Eye (tissue), 1 donor: ENCODE results near the gene RAD51B.
"Not testable (repeated sequence)": the region's sequence is repeated elsewhere in the genome, so short reads cannot be mapped to it uniquely, and the experiment has no call there.

Experiments
- DNase-seq: peaks from one replicate; pipeline ENCODE4 v3.0.0-alpha.2; 2015

The RAD51B gene

GRCh38 chr14:67951529-67952135 lies 132.1 kb downstream of the RAD51B start:
- DNase-seq: no peak

GRCh38 chr14:67952381-67952780 lies 132.8 kb downstream of the RAD51B start:
- DNase-seq: no peak

- DNase-seq: no peak
These were observed 133.2 kb downstream of the RAD51B start for GRCh38 chr14:67952786-67953185.

GRCh38 chr14:67955261-67955660 lies 135.7 kb downstream of the RAD51B start:
- no peak for DNase-seq

GRCh38 chr14:67957946-67958345 lies 138.4 kb downstream of the RAD51B start:
- DNase-seq: no peak

- DNase-seq: no peak
These were observed 142.1 kb downstream of the RAD51B start for GRCh38 chr14:67961676-67962075.

- no peak for DNase-seq
These were observed 142.7 kb downstream of the RAD51B start for GRCh38 chr14:67962215-67962644.

GRCh38 chr14:67963545-67963944 lies 144.0 kb downstream of the RAD51B start:
- no peak for DNase-seq

GRCh38 chr14:67963960-67964812 lies 144.6 kb downstream of the RAD51B start:
- peak; percentile 52 for DNase-seq

- no peak for DNase-seq
These were observed 146.1 kb downstream of the RAD51B start for GRCh38 chr14:67965696-67966095.

GRCh38 chr14:67967206-67967605 lies 147.6 kb downstream of the RAD51B start:
- DNase-seq: no peak

GRCh38 chr14:67967970-67968369 lies 148.4 kb downstream of the RAD51B start:
- DNase-seq: not testable (repeated sequence)

GRCh38 chr14:67970923-67971322 lies 151.3 kb downstream of the RAD51B start:
- DNase-seq: no peak

- DNase-seq: no peak
These were observed 152.3 kb downstream of the RAD51B start for GRCh38 chr14:67971627-67972625.

GRCh38 chr14:67973436-67973835 lies 153.9 kb downstream of the RAD51B start:
- DNase-seq: no peak

GRCh38 chr14:67975470-67975869 lies 155.9 kb downstream of the RAD51B start:
- no peak for DNase-seq

GRCh38 chr14:67977434-67978034 lies 158.0 kb downstream of the RAD51B start:
- no peak for DNase-seq

GRCh38 chr14:67978749-67979148 lies 159.2 kb downstream of the RAD51B start:
- DNase-seq: no peak

- DNase-seq: no peak
These were observed 163.4 kb downstream of the RAD51B start for GRCh38 chr14:67982711-67983608.

GRCh38 chr14:67984274-67984673 lies 164.7 kb downstream of the RAD51B start:
- DNase-seq: no peak

GRCh38 chr14:67986131-67986841 lies 166.7 kb downstream of the RAD51B start:
- DNase-seq: no peak
